Liver (tissue), 9 donors: ENCODE measurements around the gene MYO7B. TPM values are rescaled to one million over a fixed set of nuclear protein-coding genes. Genes with fewer than 3 reads are reported as not detected.

Source experiments
- DNase-seq: peaks from one replicate; pipeline ENCODE4 v3.0.0-alpha.2; 2017; ENCODE audit warnings: low spot score
- H3K27ac ChIP-seq, 2 donors: one replicate each; pipeline ENCODE4 v1.7.0; 2013; ENCODE audit warnings: inconsistent platforms in 2 of 2, low read length in 2 of 2, control low read depth in 1 of 2, low read depth in 1 of 2, mild to moderate bottlenecking in 1 of 2
- H3K27me3 ChIP-seq, 4 donors: one replicate each; pipeline versions ENCODE4 v1.6.1 to v1.7.0; 2013; ENCODE audit warnings: low read length in 3 of 4, inconsistent platforms in 1 of 4, mild to moderate bottlenecking in 1 of 4, moderate library complexity in 1 of 4; ENCODE audit not compliant: control insufficient read depth in 4 of 4, insufficient read depth in 4 of 4
- H3K36me3 ChIP-seq, 4 donors: one replicate each; pipeline versions ENCODE4 v1.6.1 to v1.7.0; 2013; ENCODE audit warnings: low read length in 3 of 4, mild to moderate bottlenecking in 3 of 4, low read depth in 1 of 4, moderate library complexity in 1 of 4; ENCODE audit not compliant: control insufficient read depth in 4 of 4, insufficient read depth in 3 of 4
- H3K4me1 ChIP-seq, 4 donors: one replicate each; pipeline versions ENCODE4 v1.6.1 to v1.7.0; 2013; ENCODE audit warnings: low read length in 3 of 4, mild to moderate bottlenecking in 3 of 4, moderate library complexity in 1 of 4; ENCODE audit not compliant: control insufficient read depth in 4 of 4, insufficient read depth in 4 of 4
- H3K4me3 ChIP-seq, 3 donors: one replicate each; pipeline versions ENCODE4 v1.6.1 to v1.7.0; 2013; ENCODE audit warnings: low read length in 3 of 3, control low read depth in 1 of 3, low read depth in 1 of 3, mild to moderate bottlenecking in 1 of 3
- H3K9ac ChIP-seq, 2 donors: one replicate each; pipeline ENCODE4 v1.7.0; 2013; ENCODE audit warnings: low read length in 2 of 2, mild to moderate bottlenecking in 2 of 2, moderate library complexity in 2 of 2, control low read depth in 1 of 2, low read depth in 1 of 2
- H3K9me3 ChIP-seq, 4 donors: one replicate each; pipeline versions ENCODE4 v1.6.1 to v1.7.0; 2013; ENCODE audit warnings: low read length in 3 of 4; ENCODE audit not compliant: control insufficient read depth in 4 of 4
- ATF3 ChIP-seq: IDR thresholded peaks from 2 replicates; pipeline ENCODE4 v1.6.1; 2016; ENCODE audit warnings: antibody characterized with exemption
- EGR1 ChIP-seq, 2 donors: IDR thresholded peaks; 2 replicates each; pipeline ENCODE4 v1.6.1; 2016 to 2018; ENCODE audit warnings: antibody characterized with exemption in 2 of 2, low read depth in 2 of 2
- FOXA1 ChIP-seq: IDR thresholded peaks from 2 replicates; pipeline ENCODE4 v1.6.1; 2016; ENCODE audit warnings: antibody characterized with exemption
- FOXA2 ChIP-seq: IDR thresholded peaks from 2 replicates; pipeline ENCODE4 v1.6.1; 2016; ENCODE audit warnings: antibody characterized with exemption
- GABPA ChIP-seq, 2 donors: IDR thresholded peaks in 1 of 2; conservative IDR thresholded peaks in 1 of 2; 2 replicates each; pipeline ENCODE4 v1.6.1; 2016; ENCODE audit warnings: antibody characterized with exemption in 2 of 2, mild to moderate bottlenecking in 1 of 2, moderate library complexity in 1 of 2
- HNF4A ChIP-seq, 2 donors: conservative IDR thresholded peaks; 2 replicates each; pipeline ENCODE4 v1.6.1; 2016; ENCODE audit warnings: antibody characterized with exemption in 2 of 2, mild to moderate bottlenecking in 2 of 2
- HNF4G ChIP-seq: IDR thresholded peaks from 2 replicates; pipeline ENCODE4 v1.6.1; 2016; ENCODE audit warnings: antibody characterized with exemption
- JUND ChIP-seq, 2 donors: IDR thresholded peaks; 2 replicates each; pipeline ENCODE4 v1.6.1; 2016; ENCODE audit warnings: antibody characterized with exemption in 2 of 2
- MAX ChIP-seq: IDR thresholded peaks from 2 replicates; pipeline ENCODE4 v1.6.1; 2016; ENCODE audit warnings: antibody characterized with exemption
- NR2F2 ChIP-seq: IDR thresholded peaks from 2 replicates; pipeline ENCODE4 v1.6.1; 2016; ENCODE audit warnings: antibody characterized with exemption
- RAD21 ChIP-seq, 2 donors: IDR thresholded peaks; 2 replicates each; pipeline ENCODE4 v1.6.1; 2016; ENCODE audit warnings: antibody characterized with exemption in 2 of 2, mild to moderate bottlenecking in 2 of 2
- REST ChIP-seq: IDR thresholded peaks from 2 replicates; pipeline ENCODE4 v1.6.1; 2016; ENCODE audit warnings: antibody characterized with exemption, mild to moderate bottlenecking
- RXRA ChIP-seq, 2 donors: IDR thresholded peaks; 2 replicates each; pipeline ENCODE4 v1.6.1; 2017 to 2018; ENCODE audit warnings: antibody characterized with exemption in 2 of 2, mild to moderate bottlenecking in 1 of 2
- SP1 ChIP-seq: IDR thresholded peaks from 2 replicates; pipeline ENCODE4 v1.6.1; 2018; ENCODE audit warnings: antibody characterized with exemption, mild to moderate bottlenecking
- TAF1 ChIP-seq: conservative IDR thresholded peaks from 2 replicates; pipeline ENCODE4 v1.6.1; 2016; ENCODE audit warnings: antibody characterized with exemption, mild to moderate bottlenecking
- YY1 ChIP-seq: IDR thresholded peaks from 2 replicates; pipeline ENCODE4 v1.6.1; 2016; ENCODE audit warnings: antibody characterized with exemption, mild to moderate bottlenecking
- ZBTB33 ChIP-seq: IDR thresholded peaks from 2 replicates; pipeline ENCODE4 v1.6.1; 2016; ENCODE audit warnings: antibody characterized with exemption
- WGBS: extraction: QIAGEN DNeasy Blood & Tissue Kit; methylation state at CpG from one replicate; pipeline ENCODE4 v1.1.7; 2013; 5-methylcytosine and 5-hydroxymethylcytosine counted together
- polyA plus RNA-seq, 2 donors: library from polyadenylated mRNA; stranded (reverse) in 1 of 2; unstranded in 1 of 2; fragments of 200-250 nt in 1 of 2; fragments of >200 nt in 1 of 2; fragmentation: Nextera tagmentation in 1 of 2; extraction: Ambion mirVana in 1 of 2; gene quantifications; one replicate each; pipeline versions ENCODE4 v1.2.1 to v1.2.3, GENCODE V29; 2013 to 2015
- total RNA-seq, 2 donors: library from RNA; depleted of rRNA; stranded (reverse); fragments of >200 nt; gene quantifications; one replicate each; pipeline ENCODE4 v1.2.3, GENCODE V29; 2014
- TF ChIP-seq, protein P1 (sequence below): fragments of 150-350 bp; IDR thresholded peaks from 2 replicates; pipeline ENCODE4 v1.5.1; 2017; ENCODE audit warnings: improper control_type of control experiment, low read depth, low read length; ENCODE audit not compliant: missing input control
- donor health status: healthy.
- donor health status: healthy.
- donor health status: healthy.
- donor health status: healthy.
- donor health status: healthy.

The MYO7B gene
- total and polyA plus RNA-seq, 4 donors = 0.15 to 1.1 (median 0.64) TPM

DNA sequence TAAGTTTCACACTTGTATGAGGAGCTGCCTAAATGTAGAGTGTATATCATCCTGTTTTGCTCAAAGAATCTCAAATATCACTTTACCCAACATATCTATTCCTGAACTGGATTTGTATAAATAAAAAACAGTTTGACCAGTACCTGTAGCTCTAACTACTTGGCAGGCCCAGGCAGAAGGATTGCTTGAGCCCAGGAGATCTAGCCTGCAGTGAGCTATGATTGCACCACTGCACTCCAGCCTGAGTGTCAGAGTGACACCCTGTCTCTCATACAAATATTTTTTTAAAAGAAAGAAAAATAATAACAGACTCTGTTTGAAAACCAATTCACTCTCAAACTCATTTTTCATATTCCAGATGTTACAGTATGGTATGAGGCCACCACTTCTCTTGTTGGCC lies 147.6 kb downstream of the MYO7B start (continued):
- TF ChIP-seq, protein P1, sequence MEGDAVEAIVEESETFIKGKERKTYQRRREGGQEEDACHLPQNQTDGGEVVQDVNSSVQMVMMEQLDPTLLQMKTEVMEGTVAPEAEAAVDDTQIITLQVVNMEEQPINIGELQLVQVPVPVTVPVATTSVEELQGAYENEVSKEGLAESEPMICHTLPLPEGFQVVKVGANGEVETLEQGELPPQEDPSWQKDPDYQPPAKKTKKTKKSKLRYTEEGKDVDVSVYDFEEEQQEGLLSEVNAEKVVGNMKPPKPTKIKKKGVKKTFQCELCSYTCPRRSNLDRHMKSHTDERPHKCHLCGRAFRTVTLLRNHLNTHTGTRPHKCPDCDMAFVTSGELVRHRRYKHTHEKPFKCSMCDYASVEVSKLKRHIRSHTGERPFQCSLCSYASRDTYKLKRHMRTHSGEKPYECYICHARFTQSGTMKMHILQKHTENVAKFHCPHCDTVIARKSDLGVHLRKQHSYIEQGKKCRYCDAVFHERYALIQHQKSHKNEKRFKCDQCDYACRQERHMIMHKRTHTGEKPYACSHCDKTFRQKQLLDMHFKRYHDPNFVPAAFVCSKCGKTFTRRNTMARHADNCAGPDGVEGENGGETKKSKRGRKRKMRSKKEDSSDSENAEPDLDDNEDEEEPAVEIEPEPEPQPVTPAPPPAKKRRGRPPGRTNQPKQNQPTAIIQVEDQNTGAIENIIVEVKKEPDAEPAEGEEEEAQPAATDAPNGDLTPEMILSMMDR = no peak
- TF ChIP-seq RAD21 (IDR thresholded peaks at IDR 0.05) (no peak), TAF1 (no peak), MAX (no peak)

DNA sequence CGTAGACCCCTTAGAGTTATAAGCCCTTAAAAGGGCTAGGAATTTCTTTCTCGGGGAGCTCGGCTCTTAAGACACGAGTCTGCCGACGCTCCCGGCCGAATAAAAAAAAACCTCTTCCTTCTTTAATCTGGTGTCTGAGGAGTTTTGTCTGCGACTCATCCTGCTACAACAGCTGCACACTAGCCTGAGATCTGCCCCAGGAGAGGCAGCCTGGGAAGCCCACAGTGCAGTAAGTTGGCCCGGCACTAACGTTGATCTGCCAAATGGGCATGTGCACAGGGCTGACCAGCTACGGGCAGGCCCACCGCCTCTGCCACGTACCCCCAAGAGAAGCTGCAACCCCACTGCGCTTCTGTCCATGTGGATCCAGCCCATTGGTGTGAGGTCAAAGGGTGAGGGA lies 148.3 kb downstream of the MYO7B start:
- no peaks in the 10 kb centered on the region for H3K36me3 ChIP-seq
- peaks cover 0 to 3% (median 0%) of the 10 kb centered on the region in 4 donors for H3K4me1 ChIP-seq
- peaks cover 0 to 2% (median 0%) of the 10 kb centered on the region in 4 donors for H3K9me3 ChIP-seq
- no peaks in the 10 kb centered on the region for H3K27me3 ChIP-seq
- H3K27ac ChIP-seq = no peak overlapping the region
- TF ChIP-seq, protein P1 = no peak
- TF ChIP-seq YY1 = no peak
- TF ChIP-seq REST = no peak
- no peak for TF ChIP-seq ATF3
- TF ChIP-seq EGR1 (IDR thresholded peaks at IDR 0.05; ENCODE audit: low read depth in 2 of 2) = no peak
- TF ChIP-seq RAD21 (IDR thresholded peaks at IDR 0.05) = no peak
- TF ChIP-seq JUND (IDR thresholded peaks at IDR 0.05) = no peak
- no peak for TF ChIP-seq GABPA (IDR thresholded peaks at IDR 0.05 in 1 of 2, conservative IDR thresholded peaks at IDR 0.05 in 1 of 2)
- no peak for TF ChIP-seq NR2F2
- TF ChIP-seq SP1 = no peak
- TF ChIP-seq RXRA (IDR thresholded peaks at IDR 0.05) = no peak
- TF ChIP-seq FOXA2 = no peak
- TF ChIP-seq HNF4A (conservative IDR thresholded peaks at IDR 0.05) = no peak
- no peak for TF ChIP-seq FOXA1
- TF ChIP-seq ZBTB33 = no peak
- no peak for TF ChIP-seq HNF4G
- TF ChIP-seq MAX = no peak
- no peak for TF ChIP-seq TAF1
- H3K9ac ChIP-seq = no peak overlapping the region
- H3K4me3 ChIP-seq = no peak overlapping the region
- DNase-seq = no peak
- 78% methylated on average over 15 of the region's 15 CpGs for WGBS
